Karpas-422 (cell line): ENCODE results near the gene PTPRC. TPM values are rescaled to one million over a fixed set of nuclear protein-coding genes. Genes with fewer than 3 reads are reported as not detected.

Source experiments
- DNase-seq: peaks from one replicate; pipeline ENCODE4 v3.0.0-alpha.2; 2015
- H2AFZ ChIP-seq: fragments of 200-600 bp; sonication (generic); 2 replicates; pipeline ENCODE4 v1.6.1; 2014; ENCODE audit warnings: antibody characterized with exemption, low read length, mixed read lengths
- H3K27ac ChIP-seq: fragments of 200-600 bp; sonication (generic); 2 replicates; pipeline ENCODE4 v1.5.1; 2014; ENCODE audit warnings: mild to moderate bottlenecking, low read length, moderate library complexity
- H3K27me3 ChIP-seq: fragments of 200-600 bp; sonication (generic); 2 replicates; pipeline ENCODE4 v1.6.1; 2014; ENCODE audit warnings: low read length, mixed read lengths
- H3K36me3 ChIP-seq: fragments of 200-600 bp; sonication (generic); 2 replicates; pipeline ENCODE4 v1.6.1; 2014; ENCODE audit warnings: low read length, mixed read lengths; ENCODE audit not compliant: insufficient read depth
- H3K4me1 ChIP-seq: fragments of 200-600 bp; sonication (generic); 2 replicates; pipeline ENCODE4 v1.6.1; 2014; ENCODE audit warnings: mild to moderate bottlenecking, low read length, mixed read lengths
- H3K4me2 ChIP-seq: fragments of 200-600 bp; sonication (generic); 2 replicates; pipeline ENCODE4 v1.6.1; 2014; ENCODE audit warnings: low read length, low read depth, mild to moderate bottlenecking; ENCODE audit not compliant: poor library complexity, severe bottlenecking
- H3K4me3 ChIP-seq: fragments of 200-600 bp; sonication (generic); 2 replicates; pipeline ENCODE4 v1.5.1; 2014; ENCODE audit warnings: mild to moderate bottlenecking, antibody characterized with exemption, low read length, mixed read lengths
- H3K79me2 ChIP-seq: fragments of 200-600 bp; sonication (generic); 2 replicates; pipeline ENCODE4 v1.6.1; 2014; ENCODE audit warnings: mild to moderate bottlenecking, low read length, mixed read lengths
- H3K9ac ChIP-seq: fragments of 200-600 bp; sonication (generic); 2 replicates; pipeline ENCODE4 v1.6.0; 2014; ENCODE audit warnings: low read length
- H3K9me2 ChIP-seq: fragments of 200-600 bp; sonication (generic), shearing (Covaris generic); replicated peaks from 2 replicates; pipeline ENCODE4 v1.6.0; 2014; ENCODE audit warnings: mild to moderate bottlenecking, low read length, moderate library complexity; ENCODE audit not compliant: insufficient read depth
- H3K9me3 ChIP-seq: fragments of 300-700, 200-600 bp; sonication (generic); 2 replicates; pipeline ENCODE4 v1.6.1; 2014; ENCODE audit warnings: low read length, mixed read lengths
- H4K20me1 ChIP-seq: fragments of 200-600 bp; sonication (generic); 2 replicates; pipeline ENCODE4 v1.6.1; 2014; ENCODE audit warnings: mild to moderate bottlenecking, antibody characterized with exemption, low read length, low read depth; ENCODE audit not compliant: insufficient read depth
- total RNA-seq: library from RNA; depleted of rRNA; stranded (reverse); fragments of >200 nt; shearing (Covaris generic); gene quantifications from 2 replicates; pipeline ENCODE4 v1.2.3, GENCODE V29; 2014; ENCODE audit warnings: low replicate concordance; rRNA removed

PTPRC gene, protein sequence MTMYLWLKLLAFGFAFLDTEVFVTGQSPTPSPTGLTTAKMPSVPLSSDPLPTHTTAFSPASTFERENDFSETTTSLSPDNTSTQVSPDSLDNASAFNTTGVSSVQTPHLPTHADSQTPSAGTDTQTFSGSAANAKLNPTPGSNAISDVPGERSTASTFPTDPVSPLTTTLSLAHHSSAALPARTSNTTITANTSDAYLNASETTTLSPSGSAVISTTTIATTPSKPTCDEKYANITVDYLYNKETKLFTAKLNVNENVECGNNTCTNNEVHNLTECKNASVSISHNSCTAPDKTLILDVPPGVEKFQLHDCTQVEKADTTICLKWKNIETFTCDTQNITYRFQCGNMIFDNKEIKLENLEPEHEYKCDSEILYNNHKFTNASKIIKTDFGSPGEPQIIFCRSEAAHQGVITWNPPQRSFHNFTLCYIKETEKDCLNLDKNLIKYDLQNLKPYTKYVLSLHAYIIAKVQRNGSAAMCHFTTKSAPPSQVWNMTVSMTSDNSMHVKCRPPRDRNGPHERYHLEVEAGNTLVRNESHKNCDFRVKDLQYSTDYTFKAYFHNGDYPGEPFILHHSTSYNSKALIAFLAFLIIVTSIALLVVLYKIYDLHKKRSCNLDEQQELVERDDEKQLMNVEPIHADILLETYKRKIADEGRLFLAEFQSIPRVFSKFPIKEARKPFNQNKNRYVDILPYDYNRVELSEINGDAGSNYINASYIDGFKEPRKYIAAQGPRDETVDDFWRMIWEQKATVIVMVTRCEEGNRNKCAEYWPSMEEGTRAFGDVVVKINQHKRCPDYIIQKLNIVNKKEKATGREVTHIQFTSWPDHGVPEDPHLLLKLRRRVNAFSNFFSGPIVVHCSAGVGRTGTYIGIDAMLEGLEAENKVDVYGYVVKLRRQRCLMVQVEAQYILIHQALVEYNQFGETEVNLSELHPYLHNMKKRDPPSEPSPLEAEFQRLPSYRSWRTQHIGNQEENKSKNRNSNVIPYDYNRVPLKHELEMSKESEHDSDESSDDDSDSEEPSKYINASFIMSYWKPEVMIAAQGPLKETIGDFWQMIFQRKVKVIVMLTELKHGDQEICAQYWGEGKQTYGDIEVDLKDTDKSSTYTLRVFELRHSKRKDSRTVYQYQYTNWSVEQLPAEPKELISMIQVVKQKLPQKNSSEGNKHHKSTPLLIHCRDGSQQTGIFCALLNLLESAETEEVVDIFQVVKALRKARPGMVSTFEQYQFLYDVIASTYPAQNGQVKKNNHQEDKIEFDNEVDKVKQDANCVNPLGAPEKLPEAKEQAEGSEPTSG (N-terminal part only)
- total RNA-seq: 367 and 812 TPM in 2 replicates

DNA sequence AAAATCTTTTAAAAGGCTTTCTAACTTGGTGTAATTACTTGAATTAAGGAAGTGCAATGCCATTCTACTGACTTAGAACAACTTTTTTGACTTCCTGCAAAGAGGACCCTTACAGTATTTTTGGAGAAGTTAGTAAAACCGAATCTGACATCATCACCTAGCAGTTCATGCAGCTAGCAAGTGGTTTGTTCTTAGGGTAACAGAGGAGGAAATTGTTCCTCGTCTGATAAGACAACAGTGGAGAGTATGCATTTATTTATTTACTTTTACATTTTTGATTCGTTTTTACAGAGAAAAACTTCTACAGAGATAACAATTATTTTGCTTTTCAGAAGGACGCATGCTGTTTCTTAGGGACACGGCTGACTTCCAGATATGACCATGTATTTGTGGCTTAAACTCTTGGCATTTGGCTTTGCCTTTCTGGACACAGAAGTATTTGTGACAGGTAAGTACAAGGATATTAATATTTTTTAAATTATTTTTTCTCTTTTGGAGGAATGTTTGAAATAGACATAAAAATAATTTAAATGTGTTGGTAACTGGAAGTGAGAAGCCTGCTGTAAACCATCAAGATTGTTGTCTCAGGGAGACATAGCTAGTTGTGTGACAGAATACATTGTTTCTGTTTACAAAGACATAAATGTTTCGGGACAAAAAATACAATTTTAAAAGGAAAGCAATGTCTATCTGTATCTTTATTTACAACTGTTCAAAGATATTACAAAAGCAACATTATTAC is at the start of gene PTPRC:
PTPRC (plus strand) TSS at position 147 of the 742 bp plus-strand sequence; CDS start at position 376, 229 bp downstream.
- peak; percentile 94 for DNase-seq
- Histone ChIP-seq H3K27me3 (no peaks in the 10 kb centered on the region), H3K4me2 (peak within 1 kb of the TSS; percentile 90), H3K4me3 (peak within 1 kb of the TSS; percentile 61), H4K20me1 (no peaks in the 10 kb centered on the region), H3K9ac (peak within 1 kb of the TSS; percentile 82), H3K9me3 (no peaks in the 10 kb centered on the region), H3K36me3 (peaks cover 28% of the 10 kb centered on the region), H3K9me2 (no peaks in the 10 kb centered on the region), H2AFZ (no peak within 1 kb of the TSS), H3K79me2 (peaks cover 38% of the 10 kb centered on the region), H3K4me1 (peaks cover 92% of the 10 kb centered on the region), H3K27ac (peak within 1 kb of the TSS; percentile 99)

DNA sequence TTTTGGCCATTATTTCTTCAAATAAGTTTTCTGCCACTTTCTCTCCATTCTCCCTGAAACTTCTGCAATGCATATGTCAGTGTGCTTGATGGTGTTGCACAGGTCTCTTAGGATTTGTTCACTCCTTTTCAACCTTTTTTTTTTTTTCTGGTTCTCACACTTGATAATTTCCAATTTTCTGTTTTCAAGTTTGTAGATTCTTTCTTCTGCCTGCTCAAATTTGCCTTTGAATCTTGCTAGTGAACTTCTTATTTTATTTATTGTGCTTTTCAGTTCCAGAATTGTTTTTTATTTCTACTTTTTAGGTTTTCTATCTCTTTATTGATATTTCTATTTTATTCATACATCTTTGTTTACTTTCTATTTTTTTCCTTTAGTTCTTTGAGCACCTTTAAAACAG is 48.4 kb upstream of the PTPRC start:
- Histone ChIP-seq H3K9me3 (peaks cover 29% of the 10 kb centered on the region), H3K4me2 (no peak overlapping the region), H3K4me1 (no peaks in the 10 kb centered on the region; the same call in 1 of the 2 replicates), H3K9ac (no peak overlapping the region), H3K4me3 (no peak overlapping the region), H3K27ac (no peak overlapping the region), H2AFZ (0 out of 2 replicates have a peak overlapping the region, but pooled peaks have one; percentile 1), H3K36me3 (peaks cover 6% of the 10 kb centered on the region; the same call in 1 of the 2 replicates), H3K27me3 (no peaks in the 10 kb centered on the region), H3K9me2 (no peaks in the 10 kb centered on the region), H3K79me2 (no peaks in the 10 kb centered on the region), H4K20me1 (no peaks in the 10 kb centered on the region)
- DNase-seq: no peak

DNA sequence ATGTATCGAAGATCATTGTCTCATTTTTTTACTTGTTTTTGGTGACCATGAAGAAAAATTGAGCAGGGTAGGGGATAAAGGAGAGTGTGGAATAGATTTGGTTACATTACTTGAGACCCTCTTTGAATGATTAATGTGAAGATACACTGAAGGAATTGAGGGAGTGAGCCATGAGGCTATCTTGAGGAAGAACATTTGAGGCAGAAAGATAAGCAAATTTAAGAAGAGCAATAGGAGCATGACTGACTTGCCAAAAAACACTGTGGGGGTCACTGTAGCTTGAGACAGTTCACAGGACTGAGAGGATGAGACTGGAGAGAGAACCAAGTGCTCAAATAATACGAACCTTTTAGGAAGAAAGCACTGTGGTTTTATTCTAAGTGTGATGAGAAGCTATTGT is 43.1 kb upstream of the PTPRC start:
- no peaks in the 10 kb centered on the region for H3K27me3 ChIP-seq
- no peak overlapping the region for H3K27ac ChIP-seq
- no peak for DNase-seq
- no peak overlapping the region for H3K9ac ChIP-seq
- H3K36me3 ChIP-seq: no peaks in the 10 kb centered on the region; the same call in 1 of the 2 replicates
- H3K79me2 ChIP-seq: no peaks in the 10 kb centered on the region
- H3K9me3 ChIP-seq: peaks cover 5% of the 10 kb centered on the region
- no peaks in the 10 kb centered on the region for H4K20me1 ChIP-seq
- no peaks in the 10 kb centered on the region for H3K9me2 ChIP-seq
- H3K4me3 ChIP-seq: no peak overlapping the region
- H3K4me1 ChIP-seq: peaks cover 20% of the 10 kb centered on the region
- no peak overlapping the region for H3K4me2 ChIP-seq
- no peak overlapping the region for H2AFZ ChIP-seq

DNA sequence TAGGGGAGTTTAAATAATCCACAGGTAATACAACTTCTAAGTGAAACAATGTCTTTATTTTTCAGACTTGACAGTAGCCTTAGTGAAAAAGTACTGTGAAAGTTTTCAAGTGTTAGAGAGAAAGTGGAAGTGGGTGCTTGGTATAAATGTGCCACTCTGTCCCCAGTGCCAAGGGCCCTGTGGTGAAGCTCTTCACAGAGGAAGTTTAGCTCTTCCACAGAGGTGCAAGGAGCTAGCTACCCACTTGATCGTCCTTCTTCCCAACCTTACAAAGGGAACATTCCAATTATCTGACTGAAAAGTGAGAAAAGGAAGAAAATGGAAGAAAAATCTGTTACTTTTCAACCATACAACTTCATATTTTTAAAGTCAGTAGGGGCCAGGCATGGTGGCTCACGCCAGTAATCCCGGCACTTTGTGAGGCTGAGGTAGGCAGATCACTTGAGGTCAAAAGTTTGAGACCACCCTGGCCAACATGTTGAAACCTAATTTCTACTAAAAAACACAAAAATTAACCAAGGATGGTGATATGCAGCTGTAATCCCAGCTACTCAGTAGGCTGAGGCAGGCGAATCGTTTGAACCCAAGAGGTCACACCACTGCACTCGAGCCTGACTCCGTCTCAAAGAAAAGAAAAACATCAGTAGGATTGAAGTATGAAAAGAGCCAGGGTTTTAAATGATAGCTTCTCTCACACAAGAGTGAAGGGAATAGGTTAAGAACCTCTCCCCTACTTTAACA is 41.0 kb upstream of the PTPRC start:
- Histone ChIP-seq H4K20me1 (no peaks in the 10 kb centered on the region), H3K79me2 (no peaks in the 10 kb centered on the region), H3K36me3 (no peaks in the 10 kb centered on the region; the same call in 1 of the 2 replicates), H3K27me3 (no peaks in the 10 kb centered on the region), H3K9ac (peak overlapping the region; percentile 3; the same call in 1 of the 2 replicates), H3K4me1 (peaks cover 30% of the 10 kb centered on the region), H3K9me3 (peaks cover 6% of the 10 kb centered on the region), H3K4me2 (no peak overlapping the region), H3K4me3 (no peak overlapping the region), H3K27ac (peak overlapping the region; percentile 70; the same call in 1 of the 2 replicates), H2AFZ (peak overlapping the region; percentile 4; the same call in 1 of the 2 replicates), H3K9me2 (no peaks in the 10 kb centered on the region)
- no peak for DNase-seq

DNA sequence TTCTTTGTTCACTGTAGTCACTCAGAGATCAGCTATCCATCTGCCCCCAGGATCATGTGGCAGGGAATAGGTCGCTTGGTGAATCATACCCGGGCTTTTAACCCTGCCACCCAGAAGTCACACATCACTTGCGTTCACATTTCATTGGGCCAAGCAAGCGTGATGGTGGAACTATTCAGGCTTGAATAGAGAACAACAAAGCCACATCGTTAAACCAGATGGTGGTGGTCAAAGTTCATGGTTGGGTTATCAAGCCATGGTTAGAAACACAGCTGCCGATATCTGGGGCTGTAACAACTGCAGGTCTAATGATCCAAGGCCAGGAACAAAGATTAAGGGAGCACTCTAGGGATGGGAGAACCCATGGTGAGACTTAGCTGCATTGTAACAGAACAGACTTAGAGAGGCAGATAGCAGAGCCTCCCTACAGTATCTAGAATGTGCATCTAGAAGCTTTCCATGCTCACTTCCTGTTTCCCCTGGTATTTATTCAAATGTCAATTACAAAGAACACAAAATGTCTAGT is 40.0 kb upstream of the PTPRC start:
- H4K20me1 ChIP-seq: no peaks in the 10 kb centered on the region
- peaks cover 6% of the 10 kb centered on the region for H3K9me3 ChIP-seq
- H3K9me2 ChIP-seq: no peaks in the 10 kb centered on the region
- H3K4me3 ChIP-seq: peak overlapping the region; percentile 6; the same call in 1 of the 2 replicates
- peak overlapping the region; percentile 26 for H2AFZ ChIP-seq
- H3K27ac ChIP-seq: peak overlapping the region; percentile 70
- H3K27me3 ChIP-seq: no peaks in the 10 kb centered on the region
- no peaks in the 10 kb centered on the region for H3K79me2 ChIP-seq
- H3K4me1 ChIP-seq: peaks cover 33% of the 10 kb centered on the region
- peak; percentile 68 for DNase-seq
- 0 out of 2 replicates have a peak overlapping the region, but pooled peaks have one; percentile 4 for H3K9ac ChIP-seq
- H3K4me2 ChIP-seq: no peak overlapping the region
- H3K36me3 ChIP-seq: no peaks in the 10 kb centered on the region; the same call in 1 of the 2 replicates

DNA sequence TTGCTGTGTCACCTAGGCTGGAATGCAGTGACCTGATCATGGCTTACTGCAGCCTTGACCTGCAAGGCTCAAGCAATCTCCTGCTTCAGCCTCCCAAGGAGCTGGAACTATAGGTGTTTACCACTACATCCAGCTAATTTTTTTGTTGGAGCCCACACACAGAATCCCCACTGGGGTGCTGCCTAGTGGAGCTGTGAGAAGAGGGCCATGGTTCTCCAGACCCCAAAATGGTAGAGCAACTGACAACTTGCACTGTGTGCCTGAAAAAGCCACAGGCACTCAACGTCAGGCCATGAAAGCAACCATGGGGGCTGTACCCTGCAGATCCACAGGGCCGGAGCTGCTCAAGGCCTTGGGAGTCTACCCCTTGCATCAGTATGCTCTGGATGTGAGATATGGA is 39.1 kb upstream of the PTPRC start:
- Histone ChIP-seq H4K20me1 (no peaks in the 10 kb centered on the region), H3K4me2 (no peak overlapping the region), H3K4me3 (no peak overlapping the region), H3K9me3 (peaks cover 3% of the 10 kb centered on the region; the same call in 1 of the 2 replicates), H3K27ac (peak overlapping the region; percentile 70; the same call in 1 of the 2 replicates), H3K27me3 (no peaks in the 10 kb centered on the region), H3K36me3 (no peaks in the 10 kb centered on the region; the same call in 1 of the 2 replicates), H3K79me2 (no peaks in the 10 kb centered on the region), H3K4me1 (peaks cover 42% of the 10 kb centered on the region), H3K9me2 (no peaks in the 10 kb centered on the region), H3K9ac (no peak overlapping the region), H2AFZ (peak overlapping the region; percentile 26; the same call in 1 of the 2 replicates)
- DNase-seq: no peak
